CD4-positive, alpha-beta T cell (primary cell): ENCODE results near the gene PDE9A. TPM values are rescaled to one million over a fixed set of nuclear protein-coding genes. Genes with fewer than 3 reads are reported as not detected.
A peak's percentile ranks its signal among the peaks of the same experiment; 100 is the strongest.

Source experiments
- ATAC-seq: fragments of 200-7000 bp; cut with Tn5 transposase; one replicate; pipeline ENCODE4 v1.10.0; 2022; ENCODE audit warnings: mild to moderate bottlenecking; ENCODE audit not compliant: poor library complexity
- CTCF ChIA-PET: fragments of 350-600 bp; sonication (Branson Sonifier 250); formaldehyde crosslinking; loops from one replicate; lab custom pipeline; 2021; ENCODE audit warnings: antibody characterized with exemption, inconsistent platforms; lab: Charles Lee
- POLR2A ChIA-PET: fragments of 350-600 bp; sonication (Branson Sonifier 250); formaldehyde crosslinking; loops from one replicate; lab custom pipeline; 2021; ENCODE audit warnings: antibody characterized with exemption, inconsistent platforms; lab: Charles Lee
- DNase-seq, 14 experiments: peaks; one replicate each; pipeline ENCODE4 v3.0.0-alpha.2; 2013 to 2020; ENCODE audit warnings: mixed read lengths in 2 of 14
- H3K27ac ChIP-seq, 2 donors: one replicate each; pipeline versions ENCODE4 v1.5.1 to v1.7.0; 2013; ENCODE audit warnings: low read length in 2 of 2, low read depth in 1 of 2, mild to moderate bottlenecking in 1 of 2
- H3K27me3 ChIP-seq, 2 experiments: 1 replicate in 1 of 2; 2 replicates in 1 of 2; pipeline versions ENCODE4 v1.6.1 to v1.7.0; 2013; ENCODE audit warnings: low read length in 2 of 2, control low read depth in 1 of 2, mild to moderate bottlenecking in 1 of 2, moderate library complexity in 1 of 2; ENCODE audit not compliant: insufficient read depth in 2 of 2, control insufficient read depth in 1 of 2
- H3K36me3 ChIP-seq: one replicate; pipeline ENCODE4 v1.6.1; 2013; ENCODE audit warnings: low read length, control low read depth; ENCODE audit not compliant: insufficient read depth
- H3K4me1 ChIP-seq: one replicate; pipeline ENCODE4 v1.6.1; 2013; ENCODE audit warnings: low read length, control low read depth; ENCODE audit not compliant: insufficient read depth
- H3K4me3 ChIP-seq: one replicate; pipeline ENCODE4 v1.5.1; 2013; ENCODE audit warnings: mild to moderate bottlenecking, low read length, moderate library complexity
- H3K9me3 ChIP-seq, 2 experiments: 1 replicate in 1 of 2; 2 replicates in 1 of 2; pipeline versions ENCODE4 v1.6.1 to v1.7.0; 2013; ENCODE audit warnings: low read length in 2 of 2, mild to moderate bottlenecking in 2 of 2, control low read depth in 1 of 2, moderate library complexity in 1 of 2; ENCODE audit not compliant: control insufficient read depth in 1 of 2, insufficient read depth in 1 of 2
- H3K27ac Mint-ChIP-seq: one replicate; pipeline ENCODE4 v1.8.0; 2020; ENCODE audit warnings: mixed read lengths
- H3K27me3 Mint-ChIP-seq: one replicate; pipeline ENCODE4 v1.8.0; 2021; ENCODE audit warnings: mixed read lengths
- H3K36me3 Mint-ChIP-seq: one replicate; pipeline ENCODE4 v1.8.0; 2021; ENCODE audit warnings: low read depth, mixed read lengths
- H3K4me1 Mint-ChIP-seq: one replicate; pipeline ENCODE4 v1.8.0; 2021; ENCODE audit warnings: low read depth, mixed read lengths
- H3K4me3 Mint-ChIP-seq: one replicate; pipeline ENCODE4 v1.8.0; 2020; ENCODE audit warnings: mild to moderate bottlenecking, mixed read lengths
- H3K9me3 Mint-ChIP-seq: one replicate; pipeline ENCODE4 v1.8.0; 2020; ENCODE audit warnings: mixed read lengths
- CTCF ChIP-seq: fragments of 200-600 bp; IDR thresholded peaks from one replicate; pipeline ENCODE4 v1.8.0; 2022; ENCODE audit warnings: antibody characterized with exemption, mild to moderate bottlenecking
- intact Hi-C, 2 experiments: fragments of 100-400 bp; cut with DNase I in 1 of 2; cut with micrococcal nuclease in 1 of 2; formaldehyde crosslinking; loops; one replicate each; pipeline versions ENCODE4 v1.15.1 to v1.9.0; 2023 to 2025; cut with DNase I, micrococcal nuclease
- total RNA-seq, 174 experiments: library from RNA in 2 of 174; stranded (reverse) in 2 of 174; gene quantifications; one replicate each; pipeline ENCODE4 v1.2.3 and lab custom pipeline; 2021 to 2026

The PDE9A gene
- total RNA-seq, 2 experiments from 2014 or later, result 12.6 to 13.2 TPM

GRCh38 chr21:42616446-42616845 lies 37.0 kb upstream of the PDE9A start:
- peak in 10 of 14 experiments; percentile 16 to 60 (median 36) for DNase-seq
- H3K4me3 Mint-ChIP-seq, result no peak overlapping the region
- H3K27ac Mint-ChIP-seq, result no peak overlapping the region
- POLR2A ChIA-PET, result interaction anchor here (0.9 to 1.2 kb wide), 3 partner anchors 38 to 130 kb away, joined by 3 to 4 read pairs (median 3); partner anchors contain the start of gene PDE9A
- TF ChIP-seq CTCF, result no peak
- intact Hi-C loops, result no loop called here
- no peaks in the 10 kb centered on the region for H3K36me3 ChIP-seq
- no peaks in the 10 kb centered on the region for H3K27me3 ChIP-seq
- no peaks in the 10 kb centered on the region for H3K4me1 Mint-ChIP-seq
- peaks cover 37% of the 10 kb centered on the region for H3K4me1 ChIP-seq
- ATAC-seq, result peak; percentile 43
- no peaks in the 10 kb centered on the region for H3K27me3 Mint-ChIP-seq
- peaks cover 6 to 10% of the 10 kb centered on the region in 2 experiments for H3K9me3 ChIP-seq
- H3K27ac ChIP-seq, result no peak overlapping the region
- CTCF ChIA-PET, result no interaction called here
- H3K9me3 Mint-ChIP-seq, result no peaks in the 10 kb centered on the region
- no peaks in the 10 kb centered on the region for H3K36me3 Mint-ChIP-seq
- peak overlapping the region; percentile 42 for H3K4me3 ChIP-seq

GRCh38 chr21:42616941-42617340 lies 36.5 kb upstream of the PDE9A start:
- no peak for DNase-seq
- no peaks in the 10 kb centered on the region for H3K36me3 Mint-ChIP-seq
- Histone ChIP-seq H3K27ac (no peak overlapping the region), H3K9me3 (peaks cover 4 to 9% of the 10 kb centered on the region in 2 experiments), H3K36me3 (no peaks in the 10 kb centered on the region), H3K4me3 (peak overlapping the region; percentile 42), H3K4me1 (peaks cover 37% of the 10 kb centered on the region), H3K27me3 (no peaks in the 10 kb centered on the region)
- CTCF ChIA-PET, result no interaction called here
- H3K4me1 Mint-ChIP-seq, result no peaks in the 10 kb centered on the region
- ATAC-seq, result no peak
- no peak overlapping the region for H3K27ac Mint-ChIP-seq
- no peak for TF ChIP-seq CTCF
- intact Hi-C loops, result no loop called here
- POLR2A ChIA-PET, result interaction anchor here (0.7 to 1.2 kb wide), 4 partner anchors 26 to 130 kb away, joined by 3 to 4 read pairs (median 3); partner anchors contain the start of gene PDE9A
- H3K27me3 Mint-ChIP-seq, result no peaks in the 10 kb centered on the region
- H3K9me3 Mint-ChIP-seq, result no peaks in the 10 kb centered on the region
- H3K4me3 Mint-ChIP-seq, result no peak overlapping the region

GRCh38 chr21:42617486-42617885 lies 35.9 kb upstream of the PDE9A start:
- CTCF ChIA-PET, result no interaction called here
- H3K9me3 ChIP-seq, result peaks cover 3 to 4% of the 10 kb centered on the region in 2 experiments
- POLR2A ChIA-PET, result interaction anchor here (0.7 to 1.1 kb wide), 2 partner anchors 27 to 121 kb away, joined by 3 to 4 read pairs; no protein-coding TSS in a partner anchor
- ATAC-seq (no peak), DNase-seq (no peak)
- H3K9me3 Mint-ChIP-seq, result no peaks in the 10 kb centered on the region
- no peaks in the 10 kb centered on the region for H3K4me1 Mint-ChIP-seq
- no peaks in the 10 kb centered on the region for H3K27me3 ChIP-seq
- H3K4me1 ChIP-seq, result peaks cover 37% of the 10 kb centered on the region
- no peak overlapping the region for H3K4me3 ChIP-seq
- no peak for TF ChIP-seq CTCF
- H3K27ac ChIP-seq, result no peak overlapping the region
- intact Hi-C loops, result no loop called here
- H3K36me3 ChIP-seq, result no peaks in the 10 kb centered on the region
- H3K36me3 Mint-ChIP-seq, result no peaks in the 10 kb centered on the region
- H3K27me3 Mint-ChIP-seq, result no peaks in the 10 kb centered on the region
- no peak overlapping the region for H3K27ac Mint-ChIP-seq
- H3K4me3 Mint-ChIP-seq, result no peak overlapping the region
